Nucleus accumbens (tissue), 56 donors: Measurements from ENCODE around the gene NPAS3.

Experiments
- DNase-seq, 56 donors: peaks; one replicate each; lab custom pipeline; 2025; lab: John Stamatoyannopoulos, UW

The NPAS3 gene

DNA sequence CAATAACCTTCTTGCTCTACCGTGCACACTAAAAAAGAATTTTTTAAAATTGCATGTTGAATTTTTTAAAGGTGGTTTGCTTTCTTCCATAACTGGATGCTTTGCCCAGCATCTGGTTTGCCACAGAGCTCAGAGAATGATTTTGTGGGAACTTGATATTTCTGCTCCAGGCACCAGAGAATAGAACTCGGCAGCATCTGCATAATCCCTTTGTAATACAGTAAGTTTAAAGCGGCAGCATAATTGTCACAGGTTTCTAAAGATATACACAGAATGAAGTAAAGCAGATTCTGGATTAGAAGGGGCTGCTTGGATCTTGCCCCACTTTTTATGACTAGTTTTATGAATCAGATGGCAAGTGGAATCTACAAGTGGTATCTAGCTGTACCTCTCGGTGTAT is 352.0 kb downstream of the NPAS3 start:
- no peak for DNase-seq

GRCh38 chr14:33291529-33292104 is 352.9 kb downstream of the NPAS3 start:
- no peak for DNase-seq

DNA sequence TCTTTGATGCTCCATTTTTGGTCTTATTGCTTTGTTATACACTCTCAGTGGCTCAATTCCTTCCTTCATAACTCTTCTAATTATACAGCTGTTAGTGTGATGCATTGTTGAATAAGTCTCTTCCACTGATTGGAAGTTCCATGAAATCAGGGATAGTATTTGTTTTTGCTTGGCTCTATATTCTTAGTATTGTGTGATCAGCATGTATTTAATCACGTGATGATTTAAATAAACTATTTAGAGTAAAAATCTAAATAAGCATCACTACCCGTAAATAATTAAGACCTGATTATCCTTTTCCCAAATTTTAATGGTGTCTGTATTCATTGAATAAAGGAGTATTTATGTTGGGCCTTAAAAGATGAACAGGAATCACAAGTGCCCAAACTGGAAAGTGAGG is 355.7 kb downstream of the NPAS3 start:
- no peak for DNase-seq

GRCh38 chr14:33297565-33297964 is 358.9 kb downstream of the NPAS3 start:
- peak in 1 of 56 donors; percentile 17 for DNase-seq

GRCh38 chr14:33307691-33308251 is 369.1 kb downstream of the NPAS3 start:
- DNase-seq, result peak in 39 of 56 donors; percentile 4 to 67 (median 17)

DNA sequence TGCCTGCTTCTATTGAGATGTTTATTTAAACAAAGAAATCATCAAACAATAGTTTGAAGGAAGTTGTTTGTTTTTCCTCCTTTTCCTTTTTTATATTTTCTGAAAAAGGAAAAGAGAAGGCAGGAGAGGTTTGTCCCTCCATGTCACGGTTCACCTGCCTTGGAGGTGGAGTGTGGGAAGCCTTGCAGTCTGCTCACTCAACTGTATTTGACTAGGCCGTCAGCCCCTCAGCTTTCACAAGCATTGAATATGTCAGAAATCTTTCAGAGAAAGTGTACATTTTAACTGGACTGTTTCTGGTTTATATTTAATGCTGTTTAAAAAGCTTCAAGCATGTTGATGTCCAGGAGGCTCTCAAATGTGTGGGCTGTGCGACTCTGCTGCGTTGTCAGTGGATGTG is 370.4 kb downstream of the NPAS3 start:
- no peak for DNase-seq

DNA sequence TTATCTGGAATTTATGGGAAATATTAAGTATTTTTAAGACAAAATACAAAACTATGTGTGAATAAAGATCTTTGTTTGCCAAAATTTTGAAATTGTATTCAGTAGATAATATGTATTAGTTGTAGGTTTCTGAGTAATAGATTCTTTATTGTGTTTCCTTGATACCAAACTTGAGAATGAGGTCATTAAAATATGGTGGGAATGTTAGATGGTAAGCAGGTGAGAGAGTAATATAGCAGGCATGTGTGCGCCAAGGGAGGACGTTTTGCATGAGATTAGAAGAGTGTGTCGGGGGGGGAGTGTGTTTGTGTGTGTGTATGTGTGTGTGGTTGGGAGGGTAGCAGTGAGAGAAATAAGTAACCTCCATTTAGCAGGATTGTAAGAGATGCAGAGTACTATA is 376.5 kb downstream of the NPAS3 start:
- no peak for DNase-seq

DNA sequence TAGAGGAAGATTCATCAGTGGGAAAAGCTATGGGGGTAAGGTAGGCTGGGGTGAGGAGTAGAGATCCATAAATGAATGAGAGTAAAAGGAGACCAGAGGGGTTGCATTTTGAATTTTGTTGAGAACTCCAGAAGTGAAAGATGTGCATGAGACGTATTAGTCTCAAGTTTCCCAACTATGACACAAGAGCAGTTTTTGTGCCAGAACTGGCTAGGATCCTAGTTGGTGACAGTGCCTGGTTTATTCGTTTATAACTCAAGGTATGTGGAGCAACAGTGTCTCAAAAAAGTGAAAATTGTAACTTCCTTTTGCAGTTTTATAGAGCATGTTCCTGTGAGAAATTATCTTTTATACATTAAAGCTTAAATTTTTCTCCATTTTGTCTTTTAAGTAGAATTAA is 377.0 kb downstream of the NPAS3 start:
- DNase-seq, result no peak

- no peak for DNase-seq
Measured at GRCh38 chr14:33317675-33318074, 379.0 kb downstream of the NPAS3 start.

GRCh38 chr14:33323979-33324378 is 385.3 kb downstream of the NPAS3 start:
- no peak for DNase-seq

- DNase-seq, result no peak
Measured at GRCh38 chr14:33331176-33331949, 392.7 kb downstream of the NPAS3 start.

DNA sequence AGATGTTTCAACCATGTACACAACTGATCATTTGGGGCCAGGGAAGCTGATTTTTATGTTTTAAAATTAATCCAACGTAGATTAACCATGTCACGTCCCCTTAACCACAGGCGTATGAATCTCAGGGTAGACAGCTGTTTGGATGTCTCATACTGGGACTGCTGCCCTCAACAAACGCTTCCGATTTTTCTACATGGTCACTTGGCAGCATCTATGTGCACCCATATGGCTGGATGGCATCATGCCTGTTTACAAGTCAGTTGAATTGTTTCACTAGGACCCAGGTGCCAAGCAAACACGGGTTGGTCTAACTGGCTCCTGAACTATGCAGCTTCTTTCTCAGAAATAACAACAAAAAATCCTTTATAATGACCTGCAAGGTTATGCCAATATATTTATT is 393.8 kb downstream of the NPAS3 start:
- peak in 49 of 56 donors; percentile 5 to 84 (median 52) for DNase-seq

- no peak for DNase-seq
Measured at GRCh38 chr14:33335366-33335765, 396.7 kb downstream of the NPAS3 start.

DNA sequence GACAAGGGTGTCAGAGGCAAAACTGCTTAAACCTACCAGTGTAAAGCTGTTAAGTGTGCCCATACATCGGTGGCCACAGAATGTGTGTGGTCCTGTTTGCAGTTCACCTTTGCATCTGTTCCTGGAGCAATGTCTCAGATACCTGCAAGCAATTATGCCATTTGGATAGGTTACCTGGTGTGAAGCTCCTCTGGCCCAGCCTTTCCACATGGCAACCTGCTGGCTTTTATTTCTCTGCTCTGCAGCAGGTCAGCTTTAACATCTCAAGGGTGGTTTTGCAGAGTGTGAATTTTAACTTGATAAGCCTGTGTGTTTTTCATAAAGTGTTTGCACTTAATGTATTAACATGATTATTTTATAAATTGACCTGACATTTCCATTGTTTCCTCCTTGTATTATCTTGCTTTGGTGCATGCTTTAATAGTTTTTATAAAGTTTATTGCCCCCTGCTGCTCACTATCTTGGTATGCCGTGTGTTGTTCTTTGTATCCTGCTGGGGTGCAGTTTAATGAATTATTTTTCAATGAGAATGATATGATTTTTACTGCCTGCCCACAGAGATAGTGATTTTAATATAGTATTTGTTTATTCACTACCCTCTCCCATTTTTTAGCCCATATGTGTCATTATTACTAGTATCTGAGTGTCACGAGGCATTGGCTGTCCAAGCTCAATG is 403.8 kb downstream of the NPAS3 start:
- DNase-seq, result no peak

DNA sequence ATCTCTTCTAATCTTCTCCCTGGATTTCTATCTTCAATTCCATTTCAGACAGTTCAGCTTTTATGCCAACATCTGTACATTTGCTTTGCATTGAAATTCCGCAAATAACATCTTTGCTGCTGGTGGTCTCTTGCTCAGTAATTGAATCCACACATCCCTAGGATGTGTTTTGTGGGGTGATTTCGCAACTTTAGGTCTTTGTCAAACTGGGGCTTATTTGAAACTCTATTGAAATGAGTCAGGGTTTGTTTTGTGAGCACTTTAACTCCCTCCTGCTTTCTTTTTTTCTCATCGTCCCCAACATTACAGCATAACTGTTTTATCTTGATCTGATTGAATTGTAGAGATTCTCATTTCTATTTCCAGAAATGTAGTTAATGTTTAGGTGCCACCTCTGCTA is 404.3 kb downstream of the NPAS3 start:
- DNase-seq, result no peak

DNA sequence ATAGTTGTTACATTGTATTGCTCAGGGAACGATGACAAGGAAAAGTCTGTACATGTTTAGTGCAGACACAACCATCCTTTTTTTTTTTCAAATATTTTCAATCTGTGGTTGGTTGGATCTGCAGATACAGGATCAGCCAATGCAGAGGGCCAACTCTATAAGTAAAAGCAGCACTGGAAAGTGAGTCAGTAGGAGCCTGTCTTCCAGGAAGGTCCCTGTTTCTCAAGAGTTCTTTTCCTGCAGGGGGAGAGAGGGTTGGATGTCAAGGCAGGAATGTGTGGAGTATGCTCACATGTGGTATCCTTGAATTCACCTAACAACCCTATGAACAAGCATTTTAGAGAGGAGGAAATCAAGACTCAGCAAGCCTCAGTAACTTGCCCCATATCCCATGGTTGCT is 409.1 kb downstream of the NPAS3 start:
- DNase-seq, result no peak

- peak in 8 of 56 donors; percentile 2 to 30 (median 14) for DNase-seq
Measured at GRCh38 chr14:33348510-33348909, 409.8 kb downstream of the NPAS3 start.

- no peak for DNase-seq
Measured at GRCh38 chr14:33349871-33350270, 411.2 kb downstream of the NPAS3 start.

DNA sequence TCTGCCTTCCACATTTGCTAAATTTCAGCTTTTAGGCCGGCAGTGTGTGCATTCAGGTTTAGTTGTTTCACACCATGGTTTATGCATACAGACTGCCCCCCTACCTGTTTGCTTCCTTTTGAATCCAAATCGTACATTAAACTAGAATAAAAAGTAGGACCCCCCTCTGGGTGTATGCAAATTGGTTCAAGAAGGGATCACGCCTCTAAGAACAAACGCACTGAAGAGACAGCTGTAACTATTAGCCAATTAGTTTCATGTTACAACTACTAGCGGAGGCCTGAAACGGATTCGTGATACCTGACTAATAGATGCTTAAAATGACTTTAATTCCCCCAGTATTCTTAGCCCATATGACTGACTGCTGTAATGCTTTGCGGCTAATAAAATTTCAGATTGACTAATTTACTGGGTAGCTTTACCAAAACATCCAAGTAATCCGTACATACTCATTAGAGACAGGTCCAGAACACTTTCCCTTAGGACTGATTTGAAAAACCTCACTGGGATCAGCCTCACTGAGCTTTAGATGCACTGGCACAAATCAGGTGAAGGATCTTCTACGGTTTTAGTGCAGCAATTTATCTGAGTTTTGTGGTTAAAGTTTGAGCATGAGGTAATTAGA is 411.8 kb downstream of the NPAS3 start:
- DNase-seq, result no peak

DNA sequence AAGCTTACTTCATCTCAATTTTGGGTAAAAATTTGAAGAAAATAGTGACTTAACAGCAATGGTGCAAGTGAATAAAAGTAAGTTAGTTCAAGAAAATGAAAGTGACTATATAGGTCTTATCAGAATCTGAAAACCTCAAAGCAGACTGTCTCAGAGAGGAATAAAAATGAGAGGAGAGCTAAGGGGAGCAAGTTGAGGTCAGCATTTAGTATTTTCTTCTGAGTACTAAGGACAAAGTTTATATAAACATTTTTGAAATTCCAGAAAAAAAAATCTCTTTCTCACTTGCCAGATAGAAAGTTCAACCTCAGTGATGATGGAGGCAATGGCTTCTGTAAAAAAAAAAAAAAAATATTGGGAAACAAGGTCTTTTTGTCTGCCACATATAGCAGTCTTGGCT is 414.1 kb downstream of the NPAS3 start:
- DNase-seq, result no peak

GRCh38 chr14:33356181-33356580 is 417.5 kb downstream of the NPAS3 start:
- no peak for DNase-seq
